ENCODE measurements around the gene LBHD2. TPM values are rescaled to one million over a fixed set of nuclear protein-coding genes. Genes with fewer than 3 reads are reported as not detected.

LBHD2 gene
- total RNA-seq, 1 donor from 2014 or later: not detected

DNA sequence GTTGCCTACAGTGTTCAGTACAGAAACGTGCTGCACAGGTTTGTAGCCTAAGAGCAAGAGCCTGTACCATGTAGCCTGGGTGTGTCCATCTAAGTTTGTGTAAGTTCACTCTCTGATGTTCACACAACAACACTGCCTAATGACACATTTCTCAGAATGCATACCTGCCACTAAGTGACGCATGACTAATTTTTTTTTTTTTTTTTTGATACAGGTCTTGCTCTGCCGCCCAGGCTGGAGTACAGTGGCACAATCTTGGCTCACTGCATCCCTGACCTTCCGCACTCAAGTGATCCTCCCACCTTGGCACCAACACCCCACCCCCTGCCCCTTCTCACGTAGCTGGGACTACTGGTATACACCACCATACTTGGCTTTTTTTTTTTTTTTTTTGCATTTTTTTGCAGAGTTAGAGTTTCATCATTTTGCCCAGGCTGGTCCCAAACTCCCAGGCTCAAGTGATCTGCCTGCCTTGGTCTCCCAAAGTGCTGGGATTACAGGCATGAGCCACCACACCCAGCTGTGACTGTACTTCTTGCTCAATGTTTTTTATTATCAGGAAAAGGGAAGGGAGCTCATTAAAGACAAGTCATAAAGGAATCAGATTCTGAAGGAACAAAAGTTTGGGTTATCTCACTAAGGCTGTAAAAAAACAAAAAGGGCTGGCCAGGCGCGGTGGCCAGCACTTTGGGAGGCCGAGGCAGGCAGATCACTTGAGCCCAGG lies 16.6 kb upstream of the LBHD2 start:
- intact Hi-C loops (cut with micrococcal nuclease): no loop called here

DNA sequence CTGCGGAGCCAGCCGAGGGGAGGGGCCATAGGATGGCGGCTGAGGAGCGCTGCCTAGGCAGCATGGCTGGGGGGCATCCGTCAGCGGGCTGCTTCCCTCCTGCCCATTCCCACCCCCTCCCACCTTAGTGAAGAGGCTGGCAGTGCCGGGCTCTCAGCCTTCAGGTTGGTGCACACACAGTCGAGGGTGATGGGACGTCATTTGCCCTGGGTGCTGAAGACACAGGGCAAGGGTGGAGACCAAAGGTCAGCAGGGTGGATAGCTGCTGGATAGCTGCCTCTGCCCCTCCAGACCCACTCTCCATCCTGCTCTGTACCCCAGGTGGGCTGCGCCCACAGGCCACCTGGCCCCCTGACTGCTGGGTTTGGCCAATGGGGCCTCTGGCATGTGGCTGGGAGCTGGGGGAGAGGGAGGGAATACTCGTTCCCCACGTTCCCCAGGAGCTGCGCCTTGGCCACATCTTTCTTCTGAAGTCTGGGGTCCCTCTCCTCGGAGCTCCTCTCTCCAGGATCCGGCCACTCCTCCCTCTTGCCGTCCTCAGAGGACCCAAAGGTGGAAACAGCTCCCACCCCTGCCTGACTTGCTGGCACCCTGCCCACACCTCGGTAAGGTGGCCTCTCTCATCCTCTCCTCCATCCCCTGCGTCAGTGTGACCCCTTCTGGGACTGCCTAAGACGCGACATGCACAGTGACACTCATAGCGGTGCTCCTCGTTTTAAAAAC lies 15.5 kb upstream of the LBHD2 start:
- intact Hi-C loops (cut with micrococcal nuclease): no loop called here

DNA sequence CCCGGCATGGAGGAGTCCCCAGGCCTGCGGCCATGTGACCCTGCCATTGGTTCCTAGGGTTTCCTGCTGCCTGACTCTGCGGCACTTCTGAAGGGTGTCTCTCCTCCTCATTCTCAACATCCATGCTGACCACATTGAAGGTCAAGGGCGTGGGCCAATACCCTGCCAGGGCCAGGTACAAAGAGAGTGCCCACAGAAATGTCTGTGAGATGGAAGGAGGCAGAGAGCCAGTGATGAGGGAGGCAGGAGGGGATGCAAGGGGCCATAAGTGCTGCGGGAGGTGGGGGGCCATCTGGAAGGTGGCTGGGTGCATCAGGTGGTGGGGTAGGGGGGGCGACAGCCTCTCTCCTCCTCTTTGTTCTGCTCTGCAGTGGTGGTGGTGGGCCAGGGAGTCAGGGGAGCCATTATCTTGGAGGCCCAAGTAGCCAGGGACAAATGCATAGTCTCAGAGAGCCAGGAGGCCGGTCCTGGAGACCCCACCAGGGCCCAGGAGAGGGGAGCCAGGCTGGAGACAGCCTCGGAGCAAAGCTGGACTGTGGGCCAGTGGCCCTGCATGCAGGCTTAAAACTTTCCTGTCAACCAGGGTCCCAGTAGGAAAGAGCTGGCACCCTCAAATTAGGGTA lies 13.6 kb upstream of the LBHD2 start:
- intact Hi-C loops (cut with micrococcal nuclease): loop anchor here (10.0 kb wide), 2 partner anchors 114 to 476 kb away; partner anchors contain the start of gene RCOR1

DNA sequence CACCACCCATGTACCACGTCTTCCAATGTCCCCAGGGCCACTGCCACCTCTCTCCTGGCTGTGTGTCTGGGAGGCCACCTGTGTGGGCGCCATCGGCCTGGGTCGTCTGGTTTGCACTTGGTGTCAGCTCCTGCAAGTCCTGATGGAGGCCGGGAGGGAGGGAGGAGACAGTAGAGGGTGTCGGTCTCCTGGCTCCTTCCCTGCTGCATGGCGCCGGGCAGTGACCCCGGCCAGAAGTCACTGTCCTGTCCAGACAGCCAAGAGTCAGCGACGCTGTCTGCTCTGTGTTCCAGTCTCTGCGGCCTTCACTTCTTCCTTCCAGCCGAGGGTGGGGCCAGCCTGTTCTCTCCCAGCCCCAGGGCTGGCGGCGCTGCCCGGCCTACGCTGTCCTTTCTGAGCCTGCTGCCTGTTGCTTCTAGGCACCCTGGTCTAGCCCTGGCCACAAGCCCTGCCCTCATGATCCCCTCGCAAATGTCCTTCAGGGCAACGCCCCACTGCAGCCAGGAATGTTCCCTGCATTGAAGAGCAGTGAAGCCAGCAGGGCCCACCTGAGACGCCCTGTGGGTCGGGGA lies 13.0 kb upstream of the LBHD2 start:
- intact Hi-C loops (cut with micrococcal nuclease): loop anchor here (10.0 kb wide), 2 partner anchors 114 to 476 kb away; partner anchors contain the start of gene RCOR1

DNA sequence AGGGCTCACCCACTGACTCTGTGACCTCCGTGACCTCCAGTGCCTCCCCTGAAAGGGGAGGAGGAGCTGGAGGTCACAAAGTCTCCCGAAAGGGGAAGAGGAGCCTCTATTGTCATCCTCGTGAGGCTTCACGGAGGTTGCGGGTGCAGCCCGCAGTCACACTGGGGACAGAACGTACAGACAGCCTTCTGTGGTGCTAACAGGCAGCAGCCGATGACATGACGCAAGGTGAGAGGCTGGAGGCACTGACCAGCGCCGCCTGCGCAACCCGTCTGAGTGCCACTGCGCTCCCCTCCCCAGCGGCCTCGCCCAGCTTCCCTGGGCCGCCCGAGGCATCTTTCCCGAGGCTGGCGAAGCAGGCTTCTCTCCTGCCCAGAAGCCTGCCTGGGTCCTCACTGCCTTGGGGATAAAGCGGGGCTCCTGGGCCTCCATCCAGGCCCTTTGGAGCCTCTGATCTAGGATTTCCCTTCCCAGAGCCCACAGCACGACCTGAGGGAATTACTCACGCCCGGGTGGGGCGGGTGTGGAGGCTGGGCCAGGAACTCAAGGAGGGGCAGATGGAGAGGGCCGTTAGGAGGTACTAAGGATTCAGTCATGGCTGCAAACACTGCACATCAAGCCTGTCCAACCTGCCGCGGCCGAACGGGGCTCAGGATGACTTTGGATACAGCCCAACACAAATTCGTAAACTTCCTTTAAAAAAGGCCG lies 12.3 kb upstream of the LBHD2 start:
- intact Hi-C loops (cut with micrococcal nuclease): loop anchor here (10.0 kb wide), 2 partner anchors 113 to 477 kb away; partner anchors contain the start of gene RCOR1

DNA sequence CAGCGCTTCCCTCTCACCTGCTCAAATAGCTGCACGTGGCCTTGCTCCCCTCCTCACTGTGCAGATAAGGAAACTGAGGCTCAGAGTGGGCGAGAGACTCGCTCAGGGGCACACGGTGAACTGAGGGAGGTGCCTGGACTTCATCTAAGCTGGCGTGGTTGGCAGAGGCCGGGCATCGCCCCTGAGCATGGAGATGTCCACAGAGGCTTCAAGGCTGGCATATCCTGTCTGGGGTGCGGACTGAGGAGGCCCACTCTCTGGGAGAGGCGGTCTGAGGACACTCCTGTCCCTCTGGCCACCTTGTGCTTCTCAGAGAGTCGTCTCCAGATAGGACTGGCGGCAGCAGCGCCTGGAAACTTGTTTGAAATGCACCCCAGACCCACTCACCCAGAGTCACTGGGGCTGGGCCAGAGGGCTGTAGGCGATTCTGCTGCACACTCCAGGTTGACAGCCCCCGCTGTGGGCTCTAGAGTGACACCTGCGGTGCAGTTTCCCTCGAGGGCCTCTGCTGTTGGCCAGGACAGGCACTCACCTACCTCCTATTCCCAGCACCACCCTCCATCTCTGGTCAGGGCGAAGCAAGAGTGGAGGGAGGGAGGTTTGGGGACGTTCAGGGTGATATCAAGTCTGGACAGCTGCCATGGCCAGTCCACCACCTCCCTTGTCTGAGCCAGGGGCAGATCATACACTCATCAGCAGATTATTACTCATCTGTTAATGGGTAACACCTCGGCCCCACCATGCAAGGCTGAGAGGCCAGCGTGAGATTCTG lies 11.2 kb upstream of the LBHD2 start:
- intact Hi-C loops (cut with micrococcal nuclease): loop anchor here (10.0 kb wide), 2 partner anchors 112 to 478 kb away; partner anchors contain the start of gene RCOR1

DNA sequence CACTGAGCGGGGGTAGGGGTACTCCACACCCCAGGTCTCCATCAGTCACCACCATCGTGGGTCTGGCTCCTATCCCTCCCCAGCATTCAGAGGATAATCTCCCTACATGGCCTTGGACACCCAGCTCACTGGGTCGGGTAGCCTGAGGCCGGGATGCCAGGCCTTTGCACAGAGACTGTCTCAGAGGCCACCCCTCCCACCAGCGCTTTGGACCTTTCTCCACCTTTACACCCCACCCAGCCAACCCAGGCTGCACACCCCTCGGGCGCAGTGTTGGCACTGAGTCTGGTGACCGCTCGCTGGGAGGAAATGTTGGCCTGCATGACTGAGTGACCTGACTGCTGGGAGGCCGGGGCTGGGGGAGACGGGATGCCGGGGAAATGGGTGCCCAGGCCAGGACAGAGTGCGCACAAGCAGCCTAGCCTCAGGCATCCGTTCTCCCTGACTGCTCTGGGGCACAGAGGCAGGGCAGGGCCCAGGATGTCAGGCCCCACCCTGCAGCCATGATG lies 10.6 kb upstream of the LBHD2 start:
- intact Hi-C loops (cut with micrococcal nuclease): loop anchor here (10.0 kb wide), 2 partner anchors 111 to 479 kb away; partner anchors contain the start of gene RCOR1

DNA sequence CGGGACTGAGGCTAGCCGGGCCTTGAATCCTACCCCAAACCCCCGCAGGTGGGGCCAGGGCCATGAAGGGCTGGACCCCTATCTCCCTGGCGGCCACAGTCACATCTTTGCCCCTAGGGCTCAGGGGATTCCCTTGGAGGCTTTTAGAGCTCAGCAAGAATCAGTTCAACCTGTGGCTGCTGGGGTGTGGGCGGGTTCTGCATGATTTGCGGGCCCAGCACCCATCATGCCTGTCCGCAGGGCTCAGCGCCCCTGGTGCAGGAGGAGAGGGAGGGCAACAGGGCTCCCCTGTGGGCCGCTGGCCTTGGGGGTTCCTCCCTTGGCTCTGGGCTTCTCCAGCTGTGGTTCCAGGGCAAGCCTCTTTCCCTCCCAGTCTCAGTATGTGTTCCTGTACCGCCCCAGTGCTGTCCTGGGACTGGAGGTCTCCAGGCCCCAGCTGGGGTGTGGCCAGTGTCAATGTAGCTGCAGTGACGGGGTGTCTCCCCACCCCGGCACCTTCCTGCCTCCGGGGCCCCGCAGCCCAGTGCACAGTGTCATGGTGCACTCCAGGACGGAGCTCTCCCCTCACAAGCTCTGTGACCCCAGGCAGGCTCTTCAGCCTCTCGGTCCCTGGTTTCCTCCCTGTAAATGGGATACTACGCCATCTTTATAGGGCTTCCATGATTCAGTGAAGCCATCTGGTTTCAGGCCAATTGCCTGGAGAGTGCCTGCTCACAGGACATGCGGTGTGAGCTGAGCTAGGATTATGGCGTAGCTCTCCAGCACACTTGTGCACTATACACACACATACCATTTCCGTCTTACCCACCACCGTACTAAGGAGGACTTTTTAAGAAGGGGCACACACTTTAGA lies 9.9 kb upstream of the LBHD2 start:
- intact Hi-C loops (cut with micrococcal nuclease): loop anchor here (2.0 to 10.0 kb wide), 3 partner anchors 17 to 479 kb away; partner anchors contain the start of gene RCOR1

DNA sequence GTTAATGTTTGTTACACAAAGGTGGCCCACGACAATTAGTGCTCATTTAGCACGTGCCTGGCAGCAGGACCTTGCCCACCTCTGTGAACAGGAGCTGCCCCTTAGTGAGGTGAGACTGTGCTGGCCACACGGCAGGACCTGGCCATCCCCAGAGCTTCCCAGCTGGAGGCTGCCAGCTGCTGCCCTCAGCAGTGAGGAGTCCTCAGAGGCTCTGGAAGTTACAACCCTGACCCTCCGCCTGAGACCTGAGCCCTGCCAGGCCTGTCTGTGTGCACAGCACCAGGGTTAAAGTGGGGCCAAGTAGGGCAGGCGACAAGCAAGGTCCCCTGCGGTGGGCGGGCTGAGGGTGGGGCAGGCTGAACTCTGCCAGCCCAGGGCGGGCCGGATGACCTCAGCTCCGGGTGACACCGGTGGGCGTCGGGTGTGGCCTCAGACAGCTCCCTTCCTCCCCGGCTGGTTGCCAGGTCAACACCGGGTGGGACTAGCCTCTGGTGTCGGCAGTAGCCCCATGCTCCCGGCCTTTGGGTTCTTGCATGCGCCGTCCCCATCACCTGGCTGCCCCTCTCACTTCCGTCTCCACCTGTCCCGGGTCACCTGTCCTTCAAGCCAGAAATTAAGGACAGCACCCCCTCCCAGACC lies 9.2 kb upstream of the LBHD2 start:
- intact Hi-C loops (cut with micrococcal nuclease): loop anchor here (2.0 to 10.0 kb wide), 5 partner anchors 16 to 480 kb away; partner anchors contain the start of gene RCOR1

DNA sequence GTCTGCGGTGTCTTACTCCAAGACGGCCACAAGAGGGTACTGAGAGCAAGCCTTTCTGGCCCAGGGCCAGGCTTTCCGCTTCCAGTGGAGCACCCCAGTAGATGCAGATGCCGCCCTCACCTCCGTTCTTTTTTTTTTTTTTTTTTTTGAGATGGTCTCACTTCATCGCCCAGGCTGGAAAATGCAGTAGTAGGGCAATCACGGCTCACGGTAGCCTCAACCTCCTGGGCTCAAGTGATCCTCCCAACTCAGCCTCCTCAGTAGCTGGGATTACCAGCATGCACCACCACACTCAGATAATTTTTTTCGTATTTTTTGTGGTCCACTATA lies 5.6 kb upstream of the LBHD2 start:
- intact Hi-C loops (cut with micrococcal nuclease): loop anchor here (1.0 to 10.0 kb wide), 9 partner anchors 13 to 484 kb away; partner anchors contain the start of gene RCOR1

DNA sequence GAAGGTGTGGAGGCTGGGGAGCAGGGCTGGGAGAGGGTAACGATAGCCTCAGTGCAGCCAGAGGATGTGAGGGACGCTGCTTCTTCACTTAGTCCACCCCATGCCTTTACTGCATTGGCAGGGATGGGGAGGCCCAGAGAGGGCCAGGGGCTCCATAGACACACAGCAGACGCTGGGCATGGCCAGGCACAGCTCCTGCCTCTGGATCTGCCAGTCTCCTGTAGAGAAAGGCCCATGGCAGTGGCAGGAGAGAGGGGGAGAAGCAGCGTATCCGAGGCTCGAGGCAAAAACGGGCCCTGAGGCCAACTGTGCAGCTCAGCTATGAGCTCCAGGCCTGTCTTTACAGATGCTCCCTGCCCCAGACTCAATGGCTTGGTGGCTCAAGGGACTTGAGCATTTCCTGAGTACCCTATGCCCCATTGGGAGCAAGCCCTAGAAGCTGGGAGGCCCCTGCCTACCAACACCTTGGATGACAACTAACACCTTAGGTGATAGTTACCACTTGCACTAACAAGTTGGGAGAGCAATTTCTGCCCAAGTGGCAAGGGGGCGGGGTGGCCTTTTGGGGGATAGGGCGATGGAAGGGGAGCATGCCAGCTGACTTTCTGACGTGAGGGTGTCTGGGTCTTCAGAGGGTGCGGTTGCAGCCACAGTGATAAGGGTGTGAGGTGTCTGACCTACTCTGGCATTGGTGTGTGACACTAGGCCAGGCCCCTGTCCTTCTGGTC lies 5.0 kb upstream of the LBHD2 start:
- intact Hi-C loops (cut with micrococcal nuclease): loop anchor here (1.0 to 10.0 kb wide), 9 partner anchors 12 to 484 kb away; partner anchors contain the start of gene RCOR1

DNA sequence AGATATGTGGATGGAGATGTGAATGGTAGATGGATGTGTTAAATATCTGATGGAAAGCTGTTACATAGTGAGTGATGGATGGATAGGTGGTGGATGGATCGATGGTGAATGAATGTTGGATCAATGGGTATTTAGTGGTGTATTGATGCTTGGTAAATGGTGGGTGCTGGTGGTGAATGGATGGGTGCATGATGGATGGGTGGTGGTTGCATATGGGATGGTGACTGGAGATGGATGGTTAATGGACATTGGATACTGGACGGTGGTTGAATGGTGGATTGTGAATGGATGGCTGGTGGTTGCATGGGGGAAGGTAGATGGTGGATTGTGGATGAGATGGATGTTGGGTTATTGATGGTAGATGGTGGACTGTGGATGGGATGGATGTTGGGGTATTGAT lies 2.1 kb upstream of the LBHD2 start:
- intact Hi-C loops (cut with micrococcal nuclease): no loop called here

DNA sequence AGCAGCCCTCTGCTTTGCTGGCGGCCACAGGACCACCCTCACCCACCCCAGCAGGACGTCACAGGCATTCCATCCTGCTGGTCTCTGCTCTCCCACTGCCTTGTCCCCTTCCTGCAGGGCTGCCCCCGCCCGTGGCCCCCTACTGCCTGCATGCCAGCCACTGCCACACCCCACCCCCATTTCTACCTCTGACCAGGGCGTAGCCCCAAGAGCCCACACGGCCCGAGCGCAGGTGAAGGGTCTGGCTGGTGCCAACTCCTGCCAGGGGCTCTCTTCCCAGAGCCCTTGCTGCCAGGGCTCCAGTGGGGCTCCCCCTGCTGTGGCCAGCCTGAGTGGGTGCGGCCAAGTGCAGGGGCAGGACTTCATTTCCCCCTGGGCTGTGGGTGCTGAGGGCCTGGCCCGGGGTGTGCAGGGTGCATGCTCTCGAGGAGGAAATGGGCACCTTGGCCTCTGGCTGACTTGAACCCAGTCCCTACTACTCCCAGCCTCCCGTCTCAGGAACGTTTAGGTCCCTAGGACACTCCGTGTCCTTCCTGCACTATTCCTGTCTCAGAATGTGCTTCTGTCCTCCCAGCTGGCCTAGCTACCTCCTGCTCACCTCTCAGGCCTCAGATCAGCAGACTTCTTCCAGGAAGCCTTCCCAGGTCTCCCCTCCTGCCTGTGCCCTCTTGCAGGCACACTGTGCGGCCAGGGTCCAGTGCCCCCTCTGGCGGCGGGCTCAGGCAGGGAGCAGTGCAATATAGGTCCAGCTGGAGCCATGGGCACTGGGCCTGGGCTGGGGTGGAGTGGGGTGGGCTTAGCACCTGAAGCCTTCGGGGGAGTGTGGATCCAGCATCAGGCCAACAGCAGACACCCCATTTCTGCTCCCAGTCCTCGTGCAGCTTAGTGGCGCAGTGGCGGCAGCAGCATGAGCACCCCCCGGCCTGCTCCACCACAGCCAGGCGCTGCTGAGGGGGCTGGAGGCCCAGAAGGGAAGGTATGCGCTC lies 1.4 kb downstream of the LBHD2 start:
- intact Hi-C loops (cut with micrococcal nuclease): no loop called here

DNA sequence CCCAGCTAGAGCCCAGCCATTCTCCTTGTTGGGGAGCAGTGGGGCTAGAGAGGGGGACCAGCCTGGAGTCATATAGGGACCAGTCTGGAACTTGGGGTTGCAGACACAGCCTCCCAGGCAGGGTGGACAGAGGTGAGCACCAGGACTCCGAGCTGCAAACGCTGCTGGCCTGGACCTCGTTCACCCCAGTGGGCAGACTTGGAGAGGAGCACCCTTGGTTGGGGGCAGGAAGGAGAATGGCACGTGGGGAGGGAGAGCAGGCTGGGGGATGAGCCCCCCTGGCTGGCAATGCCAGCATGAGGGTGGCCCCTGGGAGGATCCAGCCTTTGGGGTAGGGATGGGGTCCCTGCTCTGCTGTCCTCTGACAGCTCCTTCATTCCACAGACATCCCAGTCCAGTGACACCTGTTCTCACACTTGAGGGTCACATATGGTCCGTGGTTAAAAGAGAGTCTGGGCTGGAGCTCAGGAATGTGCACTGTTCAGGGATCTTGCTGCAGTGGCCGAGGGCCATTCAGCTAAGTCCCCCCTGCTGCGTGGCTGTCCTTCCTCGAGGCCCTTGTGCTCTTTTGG lies 2.8 kb downstream of the LBHD2 start:
- intact Hi-C loops (cut with micrococcal nuclease): no loop called here

DNA sequence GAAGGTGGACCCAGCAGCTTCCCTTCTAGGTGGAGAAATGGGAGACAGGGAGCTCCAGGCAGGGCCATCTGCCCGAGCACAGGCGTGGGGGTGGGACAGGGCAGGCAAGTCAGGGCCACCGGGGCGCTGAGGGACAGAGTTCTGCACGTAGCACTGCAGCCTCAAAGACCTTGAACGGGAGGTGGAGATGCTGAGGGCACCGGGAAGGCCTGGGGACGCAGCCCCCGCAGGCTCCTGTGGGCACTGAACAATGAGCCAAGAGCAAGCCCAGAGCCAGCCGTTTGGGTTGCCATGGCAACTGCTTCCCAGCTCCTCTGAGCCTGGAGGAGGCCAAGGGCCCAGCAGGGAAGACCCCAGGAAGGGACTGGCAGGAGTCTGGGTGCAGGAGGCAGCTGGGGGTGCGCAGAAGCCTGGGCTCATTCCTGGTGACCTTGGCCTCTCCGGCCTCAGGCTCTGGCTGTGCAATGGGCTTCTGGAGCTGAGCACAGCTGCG lies 3.4 kb downstream of the LBHD2 start:
- intact Hi-C loops (cut with micrococcal nuclease): no loop called here

DNA sequence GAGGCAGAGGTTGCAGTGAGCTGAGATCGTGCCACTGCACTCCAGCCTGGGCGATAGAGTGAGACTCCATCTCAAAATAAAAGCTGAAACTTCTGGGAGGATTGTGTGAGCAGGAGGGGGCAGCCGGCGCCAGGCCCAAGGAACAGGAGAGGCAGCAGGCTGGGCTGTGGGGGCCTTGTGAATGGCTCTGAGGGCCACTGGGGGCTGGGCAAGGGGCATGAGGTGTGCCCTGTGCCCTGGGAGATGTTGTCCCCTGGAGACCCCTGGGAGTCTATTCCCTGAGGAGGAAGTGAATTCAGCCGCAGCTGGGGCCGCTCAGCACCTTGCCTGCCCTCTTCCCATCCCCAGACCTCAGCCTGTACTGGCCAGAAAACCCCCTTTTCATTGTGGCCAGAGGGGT lies 4.9 kb downstream of the LBHD2 start:
- intact Hi-C loops (cut with micrococcal nuclease): no loop called here

All from T-helper 1 cell treated with Interleukin-12 subunit alpha and Interleukin-12 subunit beta and Interleukin-4 antibody, amounts not matched to agents 30 ng/mL and 1 ng/mL, for 36 hours (primary cell).